SU-DHL-6 (cell line): ENCODE data around the gene AJUBA.
"Not testable (repeated sequence)": the region's sequence is repeated elsewhere in the genome, so short reads cannot be mapped to it uniquely, and the experiment has no call there.

Source experiments
- CTCF ChIP-seq: fragments of 200-600 bp; sonication (generic); IDR thresholded peaks from one replicate; pipeline ENCODE4 v1.5.1; 2017; ENCODE audit warnings: antibody characterized with exemption, mild to moderate bottlenecking, low read length, moderate library complexity; ENCODE audit not compliant: insufficient read depth, poor library complexity, severe bottlenecking
- EZH2phosphoT487 ChIP-seq: fragments of 200-600 bp; sonication (generic), shearing (Covaris generic); conservative IDR thresholded peaks from 2 replicates; pipeline ENCODE4 v1.6.1; 2018; ENCODE audit warnings: mild to moderate bottlenecking, antibody characterized with exemption, low read length, moderate library complexity, mixed read lengths

- not testable (repeated sequence) for TF ChIP-seq CTCF, EZH2phosphoT487
Measured at GRCh38 chr14:22965916-22966782, 16.2 kb downstream of the AJUBA start.
